H1 (cell line): ENCODE results near the gene SURF4. TPM values are rescaled to one million over a fixed set of nuclear protein-coding genes. Genes with fewer than 3 reads are reported as not detected.

Experiments used
- CTCF ChIA-PET: fragments of 300-600 bp; sonication (Branson Sonifier 250); formaldehyde crosslinking; loops from one replicate; lab custom pipeline; 2021; ENCODE audit not compliant: partially characterized antibody; lab: Charles Lee
- POLR2A ChIA-PET: fragments of 300-600 bp; sonication (Branson Sonifier 250); formaldehyde crosslinking; loops from one replicate; lab custom pipeline; 2021; ENCODE audit warnings: inconsistent platforms; ENCODE audit not compliant: partially characterized antibody; lab: Charles Lee
- DNase-seq, 2 experiments: peaks; one replicate each; pipeline versions ENCODE4 v3.0.0 to v3.0.0-alpha.2; 2010 to 2022; ENCODE audit warnings: low spot score in 2 of 2, low read depth in 1 of 2, mixed read lengths in 1 of 2
- FAIRE-seq: peaks from 2 replicates; lab custom pipeline; 2011; peaks lifted over from hg19 to GRCh38; lab: Jason Lieb, UNC
- H2AFZ ChIP-seq: 2 replicates; pipeline ENCODE4 v1.8.1; 2012; ENCODE audit warnings: low read length, inconsistent platforms
- H2AK5ac ChIP-seq: 2 replicates; pipeline ENCODE4 v1.6.1; 2013; ENCODE audit warnings: low read depth, low read length
- H2BK120ac ChIP-seq: replicated peaks from 2 replicates; pipeline ENCODE3; 2013; ENCODE audit warnings: low read depth, low read length, inconsistent platforms
- H2BK12ac ChIP-seq: 2 replicates; pipeline ENCODE4 v1.6.1; 2013; ENCODE audit warnings: low read depth, low read length
- H2BK15ac ChIP-seq: 2 replicates; pipeline ENCODE4 v1.6.1; 2013; ENCODE audit warnings: low read length
- H2BK20ac ChIP-seq: 2 replicates; pipeline ENCODE4 v1.6.1; 2013; ENCODE audit warnings: low read length
- H2BK5ac ChIP-seq: 2 replicates; pipeline ENCODE4 v1.6.1; 2013; ENCODE audit warnings: low read depth, low read length
- H3K14ac ChIP-seq: 2 replicates; pipeline ENCODE4 v1.6.1; 2013; ENCODE audit warnings: inconsistent platforms; ENCODE audit not compliant: insufficient read length
- H3K18ac ChIP-seq: 2 replicates; pipeline ENCODE4 v1.6.1; 2013; ENCODE audit warnings: low read length; ENCODE audit errors: extremely low read depth
- H3K23ac ChIP-seq: 2 replicates; pipeline ENCODE4 v1.6.1; 2013; ENCODE audit warnings: inconsistent platforms; ENCODE audit not compliant: insufficient read length
- H3K23me2 ChIP-seq: 2 replicates; pipeline ENCODE4 v1.6.1; 2013; ENCODE audit warnings: low read depth, low read length
- H3K27ac ChIP-seq: 2 replicates; pipeline ENCODE4 v1.6.1; 2011; ENCODE audit warnings: low read depth, low read length, inconsistent platforms
- H3K27me3 ChIP-seq, 4 experiments: replicated peaks in 1 of 4; 1 replicate in 1 of 4; 2 replicates in 3 of 4; pipeline versions ENCODE4 v1.6.1 to v1.8.1; 2011 to 2013; ENCODE audit warnings: low read length in 3 of 4, mild to moderate bottlenecking in 3 of 4, inconsistent platforms in 2 of 4, mixed read lengths in 2 of 4, moderate library complexity in 1 of 4; ENCODE audit not compliant: control insufficient read depth in 3 of 4, insufficient read depth in 3 of 4; ENCODE audit errors: extremely low read depth in 1 of 4
- H3K36me3 ChIP-seq, 4 experiments: 2 replicates each; pipeline versions ENCODE4 v1.6.1 to v1.8.1; 2011 to 2013; ENCODE audit warnings: mild to moderate bottlenecking in 4 of 4, low read length in 3 of 4, moderate library complexity in 2 of 4, control low read depth in 1 of 4, inconsistent platforms in 1 of 4; ENCODE audit not compliant: insufficient read depth in 4 of 4, control insufficient read depth in 2 of 4
- H3K4ac ChIP-seq: replicated peaks from 2 replicates; pipeline ENCODE3; 2013; ENCODE audit warnings: low read length, low read depth, mixed read lengths, inconsistent platforms; ENCODE audit not compliant: insufficient read length
- H3K4me1 ChIP-seq, 4 experiments: replicated peaks in 1 of 4; 1 replicate in 1 of 4; 2 replicates in 3 of 4; pipeline versions ENCODE4 v1.6.1 to v1.8.1; 2011 to 2013; ENCODE audit warnings: low read length in 3 of 4, inconsistent platforms in 2 of 4, mixed read lengths in 1 of 4; ENCODE audit not compliant: insufficient read depth in 4 of 4, control insufficient read depth in 3 of 4
- H3K4me2 ChIP-seq, 2 experiments: 2 replicates each; pipeline versions ENCODE4 v1.6.1 to v1.8.1; 2011 to 2013; ENCODE audit warnings: low read depth in 2 of 2, low read length in 2 of 2, control low read depth in 1 of 2, inconsistent platforms in 1 of 2, mild to moderate bottlenecking in 1 of 2; ENCODE audit not compliant: insufficient read depth in 1 of 2
- H3K4me3 ChIP-seq, 4 experiments: fragments of 200-600, 300-600 bp in 1 of 4; sonication (generic), shearing (Covaris generic), sonication (Bioruptor Twin) in 1 of 4; 2 replicates each; pipeline versions ENCODE4 v1.5.1 to v1.8.1; 2011 to 2016; ENCODE audit warnings: low read length in 4 of 4, low read depth in 3 of 4, control low read depth in 2 of 4, inconsistent platforms in 2 of 4, mild to moderate bottlenecking in 2 of 4, mixed read lengths in 1 of 4, moderate library complexity in 1 of 4; ENCODE audit not compliant: insufficient read depth in 2 of 4; ENCODE audit errors: extremely low read depth in 1 of 4
- H3K56ac ChIP-seq: replicated peaks from 2 replicates; pipeline ENCODE3; 2013; ENCODE audit warnings: low read depth, mild to moderate bottlenecking, mixed read lengths, low read length, inconsistent platforms; ENCODE audit not compliant: insufficient read length
- H3K79me1 ChIP-seq: 2 replicates; pipeline ENCODE4 v1.6.1; 2013; ENCODE audit warnings: low read depth, low read length, control low read depth
- H3K79me2 ChIP-seq, 2 experiments: 2 replicates each; pipeline versions ENCODE4 v1.6.1 to v1.8.1; 2012 to 2013; ENCODE audit warnings: low read length in 2 of 2, mild to moderate bottlenecking in 2 of 2, inconsistent platforms in 1 of 2; ENCODE audit not compliant: insufficient read depth in 2 of 2, control insufficient read depth in 1 of 2
- H3K9ac ChIP-seq, 4 experiments: replicated peaks in 1 of 4; 1 replicate in 1 of 4; 2 replicates in 3 of 4; pipeline versions ENCODE4 v1.6.1 to v1.8.1; 2011 to 2013; ENCODE audit warnings: low read depth in 3 of 4, low read length in 3 of 4, control low read depth in 2 of 4, mild to moderate bottlenecking in 2 of 4, moderate library complexity in 2 of 4, inconsistent platforms in 1 of 4; ENCODE audit errors: extremely low read depth in 1 of 4
- H3K9me3 ChIP-seq, 2 experiments: 2 replicates each; pipeline versions ENCODE4 v1.6.1 to v1.8.1; 2012 to 2013; ENCODE audit warnings: mild to moderate bottlenecking in 2 of 2, moderate library complexity in 2 of 2, control low read depth in 1 of 2, inconsistent platforms in 1 of 2, low read depth in 1 of 2, low read length in 1 of 2, mixed read lengths in 1 of 2; ENCODE audit not compliant: insufficient read depth in 2 of 2
- H4K20me1 ChIP-seq, 2 experiments: replicated peaks in 1 of 2; 2 replicates each; pipeline versions ENCODE3 to v1.8.1; 2011 to 2013; ENCODE audit warnings: inconsistent platforms in 2 of 2, low read length in 2 of 2, mild to moderate bottlenecking in 1 of 2; ENCODE audit not compliant: insufficient read depth in 2 of 2, control insufficient read depth in 1 of 2
- H4K5ac ChIP-seq: 2 replicates; pipeline ENCODE4 v1.6.1; 2013; ENCODE audit warnings: low read length, low read depth, mixed read lengths, inconsistent platforms; ENCODE audit not compliant: insufficient read length
- H4K8ac ChIP-seq: 2 replicates; pipeline ENCODE4 v1.8.0; 2013; ENCODE audit warnings: mild to moderate bottlenecking, moderate library complexity, low read length, inconsistent platforms; ENCODE audit not compliant: insufficient read depth; ENCODE audit errors: extremely low read depth
- H4K91ac ChIP-seq: replicated peaks from 2 replicates; pipeline ENCODE3; 2013; ENCODE audit warnings: low read length, mixed read lengths, inconsistent platforms; ENCODE audit not compliant: insufficient read length
- EP300 ChIP-seq, 2 experiments: IDR thresholded peaks; 1 replicate in 1 of 2; 2 replicates in 1 of 2; pipeline ENCODE4 v1.6.1; 2011 to 2012; ENCODE audit warnings: low read depth in 2 of 2, low read length in 2 of 2, mild to moderate bottlenecking in 2 of 2, borderline replicate concordance in 1 of 2, inconsistent platforms in 1 of 2, moderate library complexity in 1 of 2
- HDAC2 ChIP-seq, 2 experiments: fragments of 300-600 bp in 1 of 2; sonication (generic) in 1 of 2; IDR thresholded peaks; 2 replicates each; pipeline ENCODE4 v1.6.1; 2011 to 2012; ENCODE audit warnings: low read depth in 2 of 2, low read length in 2 of 2, mild to moderate bottlenecking in 2 of 2, moderate library complexity in 2 of 2, borderline replicate concordance in 1 of 2, inconsistent platforms in 1 of 2
- HDAC6 ChIP-seq: IDR thresholded peaks from one replicate; pipeline ENCODE4 v1.7.1; 2012; ENCODE audit warnings: low read depth, mild to moderate bottlenecking, inconsistent platforms, low read length, moderate library complexity
- NRF1 ChIP-seq: IDR thresholded peaks from 2 replicates; pipeline ENCODE4 v1.6.1; 2011; ENCODE audit warnings: mild to moderate bottlenecking, low read depth, low read length, improper control_type of control experiment
- RNF2 ChIP-seq: fragments of 200-900, 300-1000 bp; sonication (generic); IDR thresholded peaks from 2 replicates; pipeline ENCODE4 v1.7.1; 2016; ENCODE audit warnings: borderline replicate concordance, low read depth, mild to moderate bottlenecking, antibody characterized with exemption, low read length; ENCODE audit not compliant: poor library complexity, severe bottlenecking; ENCODE audit errors: missing control alignments
- SIN3A ChIP-seq, 2 experiments: IDR thresholded peaks in 1 of 2; conservative IDR thresholded peaks in 1 of 2; 2 replicates each; pipeline ENCODE4 v1.6.1; 2011 to 2012; ENCODE audit warnings: low read length in 2 of 2, improper control_type of control experiment in 1 of 2, low read depth in 1 of 2, mild to moderate bottlenecking in 1 of 2
- SP1 ChIP-seq: IDR thresholded peaks from 2 replicates; pipeline ENCODE4 v1.6.1; 2011; ENCODE audit warnings: low read depth, low read length
- SP4 ChIP-seq: IDR thresholded peaks from 2 replicates; pipeline ENCODE4 v1.6.1; 2012; ENCODE audit warnings: low read length, inconsistent platforms
- SRF ChIP-seq: IDR thresholded peaks from 2 replicates; pipeline ENCODE4 v1.6.1; 2011; ENCODE audit warnings: mild to moderate bottlenecking, low read depth, low read length, moderate library complexity
- WGBS, 2 experiments: shearing (Covaris generic) in 1 of 2; methylation state at CpG; one replicate each; pipeline versions ENCODE4 v1.1.6 to v1.1.7; 2013 to 2015; ENCODE audit warnings: low lambda C conversion rate in 2 of 2, mixed read lengths in 2 of 2, inconsistent platforms in 1 of 2, low coverage in 1 of 2, missing lambda C conversion rate in 1 of 2; ENCODE audit not compliant: insufficient replicate concordance in 2 of 2, insufficient coverage in 1 of 2, insufficient read length in 1 of 2; ENCODE audit errors: extremely low coverage in 1 of 2, missing lambda C conversion rate in 1 of 2; 5-methylcytosine and 5-hydroxymethylcytosine counted together
- polyA plus RNA-seq, 7 experiments: library from polyadenylated mRNA; depleted of rRNA in 3 of 7; stranded (reverse) in 5 of 7; unstranded in 2 of 7; fragments of >200 nt in 5 of 7; fragments of 200-250 nt in 2 of 7; gene quantifications; 1 replicate in 5 of 7; 2 replicates in 1 of 7; 4 replicates in 1 of 7; pipeline versions ENCODE4 v1.2.1 to v1.2.3, GENCODE V29; 2011 to 2013; ENCODE audit warnings: missing spikeins in 2 of 7, mixed read lengths in 2 of 7
- total RNA-seq: library from RNA; stranded (reverse); fragmentation: NEBNext Ultra II Directional; extraction: Animal tissue kit (Norgen Biotek cat#: 25700); gene quantifications from 2 replicates; pipeline ENCODE4 v1.2.1, GENCODE V29; 2021

Gene SURF4
- total and polyA plus RNA-seq, 2 of the 8 experiments (the other 6 are each of a cell fraction or from before 2014, with no cell fraction given) = 176 to 182 TPM

DNA sequence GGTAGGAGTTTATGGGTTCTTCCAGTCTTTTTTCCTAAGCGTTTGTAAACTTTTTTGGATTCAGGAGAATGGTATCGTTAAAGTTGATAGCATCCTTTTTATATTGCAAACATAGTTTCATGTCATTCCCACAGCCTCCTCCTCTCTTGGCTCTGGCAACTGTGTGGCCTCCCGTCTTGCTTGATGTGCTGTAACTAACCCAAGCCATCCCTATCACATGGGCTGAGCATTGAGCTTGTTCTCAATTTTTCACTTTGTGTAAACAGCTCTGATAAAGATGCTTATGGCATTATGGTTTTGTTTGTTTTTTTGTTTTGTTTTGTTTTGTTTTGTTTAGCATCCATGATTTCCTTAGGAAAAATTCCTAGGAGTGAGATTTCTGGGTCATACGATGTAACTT is 4.9 kb upstream of the SURF4 start:
- Histone ChIP-seq H2BK20ac (no peak overlapping the region), H4K5ac (no peak overlapping the region), H3K23me2 (peaks cover 19% of the 10 kb centered on the region; the same call in 1 of the 2 replicates), H3K4ac (no peak overlapping the region), H4K8ac (no peak overlapping the region), H2BK5ac (no peak overlapping the region), H3K27me3 (peaks cover 0 to 11% (median 7%) of the 10 kb centered on the region in 4 experiments; a peak in 5 of 7 replicates), H2AFZ (no peak overlapping the region), H3K4me3 (no peak overlapping the region), H4K91ac (no peak overlapping the region), H3K14ac (no peak overlapping the region), H3K79me1 (no peaks in the 10 kb centered on the region), H3K23ac (no peak overlapping the region), H3K36me3 (no peaks in the 10 kb centered on the region; a peak in 1 of 8 replicates), H3K9ac (no peak overlapping the region), H3K4me1 (peaks cover 0 to 5% (median 0%) of the 10 kb centered on the region in 4 experiments; a peak in 1 of 7 replicates), H2BK15ac (no peak overlapping the region), H3K27ac (no peak overlapping the region), H3K56ac (no peak overlapping the region), H3K79me2 (no peaks in the 10 kb centered on the region), H2AK5ac (no peak overlapping the region), H3K4me2 (no peak overlapping the region), H4K20me1 (peaks cover 0 to 15% of the 10 kb centered on the region in 2 experiments), H2BK120ac (no peak overlapping the region), H3K9me3 (peaks cover 0 to 15% of the 10 kb centered on the region in 2 experiments; a peak in 3 of 4 replicates), H3K18ac (no peak overlapping the region), H2BK12ac (no peak overlapping the region)
- POLR2A ChIA-PET = interaction anchor here (0.6 to 19.9 kb wide), 4 partner anchors 14 to 44 kb away, joined by 3 to 461 read pairs (median 4); partner anchors contain the start of genes MED22, RPL7A, SURF1 and SURF2
- 89% methylated on average over 4 of the region's 4 CpGs; no CpG with 5 or more reads in 1 of the 2 experiments for WGBS, 2 experiments
- DNase-seq (no peak), FAIRE-seq (no peak)
- CTCF ChIA-PET = interaction anchor here (1.0 to 5.4 kb wide), 4 partner anchors 15 to 106 kb away, joined by 3 to 33 read pairs (median 10); no protein-coding TSS in a partner anchor
- no peak for TF ChIP-seq HDAC6
- no peak for TF ChIP-seq SP1
- no peak for TF ChIP-seq SIN3A (conservative IDR thresholded peaks at IDR 0.05 in 1 of 2, IDR thresholded peaks at IDR 0.05 in 1 of 2; ENCODE audit: low read depth in 1 of 2, low read length in 2 of 2)
- no peak for TF ChIP-seq SP4
- no peak for TF ChIP-seq EP300 (IDR thresholded peaks at IDR 0.05; ENCODE audit: borderline replicate concordance in 1 of 2, low read depth in 2 of 2, low read length in 2 of 2)
- TF ChIP-seq HDAC2 (IDR thresholded peaks at IDR 0.05; ENCODE audit: borderline replicate concordance in 1 of 2, low read depth in 2 of 2, low read length in 2 of 2) = no peak
- TF ChIP-seq NRF1 = no peak
- no peak for TF ChIP-seq SRF
- no peak for TF ChIP-seq RNF2
